NCI-H1436 (cell line): ENCODE data around the gene ERC2.

Source experiments
- DNase-seq: peaks from one replicate; lab custom pipeline; 2025; lab: John Stamatoyannopoulos, UW

ERC2 gene

GRCh38 chr3:56424885-56425284, 43.4 kb downstream of the ERC2 start:
- DNase-seq = no peak

- no peak for DNase-seq
Measured at GRCh38 chr3:56424336-56424735, 43.9 kb downstream of the ERC2 start.

- no peak for DNase-seq
Measured at GRCh38 chr3:56423661-56424099, 44.6 kb downstream of the ERC2 start.

GRCh38 chr3:56422316-56422715, 46.0 kb downstream of the ERC2 start:
- no peak for DNase-seq

- no peak for DNase-seq
Measured at GRCh38 chr3:56421205-56421604, 47.1 kb downstream of the ERC2 start.

GRCh38 chr3:56415652-56416051, 52.6 kb downstream of the ERC2 start:
- DNase-seq = no peak

- DNase-seq = no peak
Measured at GRCh38 chr3:56413911-56414310, 54.4 kb downstream of the ERC2 start.

- DNase-seq = no peak
Measured at GRCh38 chr3:56411166-56411565, 57.1 kb downstream of the ERC2 start.

- no peak for DNase-seq
Measured at GRCh38 chr3:56410576-56410975, 57.7 kb downstream of the ERC2 start.

- no peak for DNase-seq
Measured at GRCh38 chr3:56409790-56410189, 58.5 kb downstream of the ERC2 start.

- no peak for DNase-seq
Measured at GRCh38 chr3:56408761-56409196, 59.5 kb downstream of the ERC2 start.

- no peak for DNase-seq
Measured at GRCh38 chr3:56406826-56407515, 61.3 kb downstream of the ERC2 start.

- no peak for DNase-seq
Measured at GRCh38 chr3:56404884-56405283, 63.4 kb downstream of the ERC2 start.

GRCh38 chr3:56398659-56399058, 69.6 kb downstream of the ERC2 start:
- DNase-seq = no peak

GRCh38 chr3:56397798-56398197, 70.5 kb downstream of the ERC2 start:
- DNase-seq = no peak

GRCh38 chr3:56389183-56389830, 79.0 kb downstream of the ERC2 start:
- DNase-seq = no peak

- DNase-seq = no peak
Measured at GRCh38 chr3:56383092-56383491, 85.2 kb downstream of the ERC2 start.

GRCh38 chr3:56379723-56380287, 88.5 kb downstream of the ERC2 start:
- DNase-seq = no peak

GRCh38 chr3:56375654-56376053, 92.6 kb downstream of the ERC2 start:
- no peak for DNase-seq

- DNase-seq = no peak
Measured at GRCh38 chr3:56373386-56373785, 94.9 kb downstream of the ERC2 start.

GRCh38 chr3:56370991-56371775, 97.1 kb downstream of the ERC2 start:
- DNase-seq = no peak

GRCh38 chr3:56369914-56370313, 98.4 kb downstream of the ERC2 start:
- no peak for DNase-seq

GRCh38 chr3:56368846-56369245, 99.4 kb downstream of the ERC2 start:
- no peak for DNase-seq
